ENCODE results near the gene ATG9A.

- TF ChIP-seq, protein P1, sequence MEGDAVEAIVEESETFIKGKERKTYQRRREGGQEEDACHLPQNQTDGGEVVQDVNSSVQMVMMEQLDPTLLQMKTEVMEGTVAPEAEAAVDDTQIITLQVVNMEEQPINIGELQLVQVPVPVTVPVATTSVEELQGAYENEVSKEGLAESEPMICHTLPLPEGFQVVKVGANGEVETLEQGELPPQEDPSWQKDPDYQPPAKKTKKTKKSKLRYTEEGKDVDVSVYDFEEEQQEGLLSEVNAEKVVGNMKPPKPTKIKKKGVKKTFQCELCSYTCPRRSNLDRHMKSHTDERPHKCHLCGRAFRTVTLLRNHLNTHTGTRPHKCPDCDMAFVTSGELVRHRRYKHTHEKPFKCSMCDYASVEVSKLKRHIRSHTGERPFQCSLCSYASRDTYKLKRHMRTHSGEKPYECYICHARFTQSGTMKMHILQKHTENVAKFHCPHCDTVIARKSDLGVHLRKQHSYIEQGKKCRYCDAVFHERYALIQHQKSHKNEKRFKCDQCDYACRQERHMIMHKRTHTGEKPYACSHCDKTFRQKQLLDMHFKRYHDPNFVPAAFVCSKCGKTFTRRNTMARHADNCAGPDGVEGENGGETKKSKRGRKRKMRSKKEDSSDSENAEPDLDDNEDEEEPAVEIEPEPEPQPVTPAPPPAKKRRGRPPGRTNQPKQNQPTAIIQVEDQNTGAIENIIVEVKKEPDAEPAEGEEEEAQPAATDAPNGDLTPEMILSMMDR (IDR thresholded peaks at IDR 0.05): no peak
- no peak for TF ChIP-seq POLR2A (IDR thresholded peaks at IDR 0.05)
Measured at GRCh38 chr2:219181531-219181930, 47.9 kb downstream of the ATG9A start.

Data from vagina (tissue), 2 donors.